HepG2 (cell line): Measurements from ENCODE around the gene ZNF474.

Experiments used
- NCOR1 ChIP-seq: fragments of 200-600 bp; sonication (generic); IDR thresholded peaks from 2 replicates; pipeline ENCODE4 v1.7.0; 2017; ENCODE audit warnings: antibody characterized with exemption, low read length, borderline replicate concordance
- POLR2A ChIP-seq, 2 experiments: IDR thresholded peaks; 2 replicates each; pipeline ENCODE4 v1.6.1; 2011; ENCODE audit warnings: low read depth in 2 of 2, low read length in 2 of 2, mild to moderate bottlenecking in 1 of 2, moderate library complexity in 1 of 2; ENCODE audit not compliant: insufficient read depth in 1 of 2
- POLR2AphosphoS5 ChIP-seq: IDR thresholded peaks from 2 replicates; pipeline ENCODE4 v1.6.1; 2012; ENCODE audit warnings: low read depth, low read length
- TBX2 ChIP-seq: sonication (generic); formaldehyde crosslinking; IDR thresholded peaks from 2 replicates; pipeline ENCODE4 v1.5.0; 2020; ENCODE audit warnings: missing genetic modification reagents, mild to moderate bottlenecking, borderline replicate concordance
- ZC3H4 ChIP-seq: sonication (generic); formaldehyde crosslinking; IDR thresholded peaks from 2 replicates; pipeline ENCODE4 v1.4.0; 2020; ENCODE audit warnings: missing genetic modification reagents, borderline replicate concordance
- ZFX ChIP-seq: sonication (generic); formaldehyde crosslinking; IDR thresholded peaks from 2 replicates; pipeline ENCODE4 v1.4.0; 2020; ENCODE audit warnings: mild to moderate bottlenecking, low read depth, missing genetic modification reagents, moderate library complexity
- ZNF484 ChIP-seq: sonication (generic); formaldehyde crosslinking; IDR thresholded peaks from 2 replicates; pipeline ENCODE4 v1.5.1; 2020; ENCODE audit warnings: mild to moderate bottlenecking, low read depth, missing genetic modification reagents, borderline replicate concordance
- TF ChIP-seq, protein P1 (sequence below): IDR thresholded peaks from 2 replicates; pipeline ENCODE4 v1.6.1; 2016; ENCODE audit warnings: mild to moderate bottlenecking
- TF ChIP-seq, protein P2 (sequence below): IDR thresholded peaks from 2 replicates; pipeline ENCODE4 v1.4.0; 2020; ENCODE audit warnings: mild to moderate bottlenecking, missing genetic modification reagents
- TF ChIP-seq, protein P3 (sequence below): sonication (generic); formaldehyde crosslinking; IDR thresholded peaks from 2 replicates; pipeline ENCODE4 v1.5.0; 2020; ENCODE audit warnings: missing genetic modification reagents, mild to moderate bottlenecking, borderline replicate concordance

DNA sequence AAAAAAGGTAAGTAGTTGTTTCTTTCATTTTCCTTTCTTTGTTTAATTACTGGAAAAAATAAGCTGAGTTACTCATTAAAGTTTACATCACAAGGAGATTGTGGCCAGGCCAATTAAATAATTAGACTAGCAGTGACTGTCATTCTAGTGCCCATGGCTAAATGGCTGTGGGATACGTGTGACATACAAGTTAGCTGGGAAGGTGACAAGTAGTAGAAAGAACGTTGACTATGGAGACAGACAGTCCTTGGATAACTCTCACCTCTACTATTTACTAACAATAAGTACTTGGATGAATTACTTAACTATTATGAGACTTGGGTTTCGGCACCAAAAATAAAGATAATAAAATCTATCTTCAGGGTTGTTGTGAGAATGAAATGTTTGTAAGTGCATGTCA lies 44.3 kb upstream of the ZNF474 start:
- TF ChIP-seq, protein P1, sequence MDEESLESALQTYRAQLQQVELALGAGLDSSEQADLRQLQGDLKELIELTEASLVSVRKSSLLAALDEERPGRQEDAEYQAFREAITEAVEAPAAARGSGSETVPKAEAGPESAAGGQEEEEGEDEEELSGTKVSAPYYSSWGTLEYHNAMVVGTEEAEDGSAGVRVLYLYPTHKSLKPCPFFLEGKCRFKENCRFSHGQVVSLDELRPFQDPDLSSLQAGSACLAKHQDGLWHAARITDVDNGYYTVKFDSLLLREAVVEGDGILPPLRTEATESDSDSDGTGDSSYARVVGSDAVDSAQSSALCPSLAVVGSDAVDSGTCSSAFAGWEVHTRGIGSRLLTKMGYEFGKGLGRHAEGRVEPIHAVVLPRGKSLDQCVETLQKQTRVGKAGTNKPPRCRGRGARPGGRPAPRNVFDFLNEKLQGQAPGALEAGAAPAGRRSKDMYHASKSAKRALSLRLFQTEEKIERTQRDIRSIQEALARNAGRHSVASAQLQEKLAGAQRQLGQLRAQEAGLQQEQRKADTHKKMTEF (CRISPR knock-in tag), result no peak
- TF ChIP-seq ZFX (CRISPR knock-in tag) (no peak), ZNF484 (CRISPR knock-in tag) (no peak), POLR2A (IDR thresholded peaks at IDR 0.05; ENCODE audit: insufficient read depth in 1 of 2, low read depth in 2 of 2, low read length in 2 of 2) (no peak), NCOR1 (no peak), ZC3H4 (CRISPR knock-in tag) (no peak), POLR2AphosphoS5 (no peak), TBX2 (CRISPR knock-in tag) (no peak)
- TF ChIP-seq, protein P2, sequence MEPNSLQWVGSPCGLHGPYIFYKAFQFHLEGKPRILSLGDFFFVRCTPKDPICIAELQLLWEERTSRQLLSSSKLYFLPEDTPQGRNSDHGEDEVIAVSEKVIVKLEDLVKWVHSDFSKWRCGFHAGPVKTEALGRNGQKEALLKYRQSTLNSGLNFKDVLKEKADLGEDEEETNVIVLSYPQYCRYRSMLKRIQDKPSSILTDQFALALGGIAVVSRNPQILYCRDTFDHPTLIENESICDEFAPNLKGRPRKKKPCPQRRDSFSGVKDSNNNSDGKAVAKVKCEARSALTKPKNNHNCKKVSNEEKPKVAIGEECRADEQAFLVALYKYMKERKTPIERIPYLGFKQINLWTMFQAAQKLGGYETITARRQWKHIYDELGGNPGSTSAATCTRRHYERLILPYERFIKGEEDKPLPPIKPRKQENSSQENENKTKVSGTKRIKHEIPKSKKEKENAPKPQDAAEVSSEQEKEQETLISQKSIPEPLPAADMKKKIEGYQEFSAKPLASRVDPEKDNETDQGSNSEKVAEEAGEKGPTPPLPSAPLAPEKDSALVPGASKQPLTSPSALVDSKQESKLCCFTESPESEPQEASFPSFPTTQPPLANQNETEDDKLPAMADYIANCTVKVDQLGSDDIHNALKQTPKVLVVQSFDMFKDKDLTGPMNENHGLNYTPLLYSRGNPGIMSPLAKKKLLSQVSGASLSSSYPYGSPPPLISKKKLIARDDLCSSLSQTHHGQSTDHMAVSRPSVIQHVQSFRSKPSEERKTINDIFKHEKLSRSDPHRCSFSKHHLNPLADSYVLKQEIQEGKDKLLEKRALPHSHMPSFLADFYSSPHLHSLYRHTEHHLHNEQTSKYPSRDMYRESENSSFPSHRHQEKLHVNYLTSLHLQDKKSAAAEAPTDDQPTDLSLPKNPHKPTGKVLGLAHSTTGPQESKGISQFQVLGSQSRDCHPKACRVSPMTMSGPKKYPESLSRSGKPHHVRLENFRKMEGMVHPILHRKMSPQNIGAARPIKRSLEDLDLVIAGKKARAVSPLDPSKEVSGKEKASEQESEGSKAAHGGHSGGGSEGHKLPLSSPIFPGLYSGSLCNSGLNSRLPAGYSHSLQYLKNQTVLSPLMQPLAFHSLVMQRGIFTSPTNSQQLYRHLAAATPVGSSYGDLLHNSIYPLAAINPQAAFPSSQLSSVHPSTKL (CRISPR knock-in tag), result no peak
- TF ChIP-seq, protein P3, sequence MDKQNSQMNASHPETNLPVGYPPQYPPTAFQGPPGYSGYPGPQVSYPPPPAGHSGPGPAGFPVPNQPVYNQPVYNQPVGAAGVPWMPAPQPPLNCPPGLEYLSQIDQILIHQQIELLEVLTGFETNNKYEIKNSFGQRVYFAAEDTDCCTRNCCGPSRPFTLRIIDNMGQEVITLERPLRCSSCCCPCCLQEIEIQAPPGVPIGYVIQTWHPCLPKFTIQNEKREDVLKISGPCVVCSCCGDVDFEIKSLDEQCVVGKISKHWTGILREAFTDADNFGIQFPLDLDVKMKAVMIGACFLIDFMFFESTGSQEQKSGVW (CRISPR knock-in tag), result no peak
